Astrocyte of the cerebellum (primary cell): ENCODE data around the gene NOG.

Experiments
- DNase-seq: peaks from one replicate; pipeline ENCODE4 v3.0.0-alpha.2; 2011; ENCODE audit warnings: low read depth
- H3K4me3 ChIP-seq: 2 replicates; pipeline ENCODE4 v1.5.1; 2011; ENCODE audit warnings: mild to moderate bottlenecking, low read depth, low read length, moderate library complexity
- in situ Hi-C: cut with HindIII; loops from 2 replicates; pipeline ENCODE4 v1.10.0; 2017; ENCODE audit warnings: low sequenced_read_pairs
- TF ChIP-seq, protein P1 (sequence below): IDR thresholded peaks from 2 replicates; pipeline ENCODE4 v1.5.1; 2012; ENCODE audit warnings: low read length, low read depth, moderate library complexity, mild to moderate bottlenecking; ENCODE audit errors: missing control alignments

NOG gene

DNA sequence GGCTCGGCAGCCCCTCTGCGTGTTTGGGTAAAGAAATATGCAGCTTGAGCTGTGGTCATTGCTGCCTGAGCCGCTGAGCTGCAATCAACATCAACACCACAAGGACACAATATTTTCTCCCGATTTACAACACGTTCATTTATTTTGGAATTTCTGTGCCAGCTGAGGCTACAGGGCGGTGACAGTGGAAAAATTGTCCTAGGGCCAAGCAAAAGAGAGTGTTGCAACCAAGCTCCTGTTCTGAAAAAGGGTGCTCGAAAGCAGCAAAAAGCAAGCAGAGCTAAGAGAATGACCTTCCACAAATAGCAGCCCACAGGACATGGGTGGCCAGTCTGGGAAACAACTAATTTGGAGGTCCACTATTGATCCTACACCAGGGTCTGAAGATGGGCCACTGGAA lies 35.4 kb upstream of the NOG start:
- TF ChIP-seq, protein P1, sequence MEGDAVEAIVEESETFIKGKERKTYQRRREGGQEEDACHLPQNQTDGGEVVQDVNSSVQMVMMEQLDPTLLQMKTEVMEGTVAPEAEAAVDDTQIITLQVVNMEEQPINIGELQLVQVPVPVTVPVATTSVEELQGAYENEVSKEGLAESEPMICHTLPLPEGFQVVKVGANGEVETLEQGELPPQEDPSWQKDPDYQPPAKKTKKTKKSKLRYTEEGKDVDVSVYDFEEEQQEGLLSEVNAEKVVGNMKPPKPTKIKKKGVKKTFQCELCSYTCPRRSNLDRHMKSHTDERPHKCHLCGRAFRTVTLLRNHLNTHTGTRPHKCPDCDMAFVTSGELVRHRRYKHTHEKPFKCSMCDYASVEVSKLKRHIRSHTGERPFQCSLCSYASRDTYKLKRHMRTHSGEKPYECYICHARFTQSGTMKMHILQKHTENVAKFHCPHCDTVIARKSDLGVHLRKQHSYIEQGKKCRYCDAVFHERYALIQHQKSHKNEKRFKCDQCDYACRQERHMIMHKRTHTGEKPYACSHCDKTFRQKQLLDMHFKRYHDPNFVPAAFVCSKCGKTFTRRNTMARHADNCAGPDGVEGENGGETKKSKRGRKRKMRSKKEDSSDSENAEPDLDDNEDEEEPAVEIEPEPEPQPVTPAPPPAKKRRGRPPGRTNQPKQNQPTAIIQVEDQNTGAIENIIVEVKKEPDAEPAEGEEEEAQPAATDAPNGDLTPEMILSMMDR, result no peak
- in situ Hi-C loops, result no loop called here
- DNase-seq, result no peak
- no peak overlapping the region for H3K4me3 ChIP-seq

GRCh38 chr17:56570199-56570598 lies 23.3 kb upstream of the NOG start:
- no peak overlapping the region for H3K4me3 ChIP-seq
- DNase-seq, result no peak
- TF ChIP-seq, protein P1, result no peak
- in situ Hi-C loops, result no loop called here

GRCh38 chr17:56571456-56571855 lies 22.0 kb upstream of the NOG start:
- DNase-seq, result no peak
- in situ Hi-C loops, result no loop called here
- H3K4me3 ChIP-seq, result no peak overlapping the region
- TF ChIP-seq, protein P1, result no peak

DNA sequence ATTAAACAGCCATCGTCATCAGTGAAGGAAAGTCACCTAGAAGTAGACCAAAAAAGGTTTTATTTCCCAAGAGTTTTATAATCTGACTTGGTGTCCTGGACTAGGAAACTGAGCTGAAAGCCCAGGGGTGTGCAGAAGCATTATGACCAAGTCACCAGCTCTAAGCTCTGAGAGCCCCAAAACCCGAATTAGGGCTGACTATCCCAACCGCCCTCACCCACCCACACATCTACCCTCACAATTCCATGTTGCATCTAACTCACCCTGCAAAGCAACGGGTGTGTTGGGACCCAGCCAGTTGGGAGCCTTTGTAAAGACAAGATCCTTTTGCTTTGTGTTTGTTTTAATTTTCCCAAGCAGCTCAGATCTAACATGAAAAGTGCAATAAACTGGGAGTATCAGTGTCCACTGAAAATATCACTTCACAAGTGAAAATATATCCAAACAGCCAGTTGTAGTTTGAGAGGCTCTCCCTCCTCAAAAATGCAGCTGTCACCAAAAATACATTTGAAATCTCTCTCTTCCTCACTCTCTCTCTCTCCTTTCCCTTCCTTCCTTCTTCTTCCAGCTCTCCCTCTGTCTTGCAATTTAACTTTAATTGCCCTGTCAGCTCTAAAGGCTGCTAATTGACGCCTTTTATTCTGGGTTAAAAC lies 16.2 kb upstream of the NOG start:
- no peak overlapping the region for H3K4me3 ChIP-seq
- in situ Hi-C loops, result no loop called here
- DNase-seq, result no peak

DNA sequence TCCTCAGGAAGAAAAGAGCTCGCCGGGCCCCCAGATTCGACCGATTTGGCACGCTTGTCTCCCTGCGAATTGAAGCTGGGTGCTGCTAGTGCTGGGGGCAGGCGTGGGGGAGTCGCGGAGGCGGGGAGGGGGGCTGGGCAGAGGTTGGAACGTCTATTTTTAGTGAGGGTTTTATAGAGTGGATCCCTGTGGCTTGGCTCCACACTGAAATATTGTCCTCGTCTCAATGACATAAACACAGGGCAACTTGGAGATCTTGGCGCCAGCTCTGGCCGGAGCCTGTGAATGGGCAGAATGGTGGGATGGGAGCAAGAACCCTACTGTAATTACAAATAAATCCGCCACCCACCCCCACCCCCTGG lies 15.7 kb upstream of the NOG start:
- in situ Hi-C loops, result no loop called here
- DNase-seq, result no peak
- TF ChIP-seq, protein P1, result no peak
- H3K4me3 ChIP-seq, result no peak overlapping the region

More for the DNA sequence above, 16.2 kb upstream of the NOG start:
- TF ChIP-seq, protein P1, result no peak

DNA sequence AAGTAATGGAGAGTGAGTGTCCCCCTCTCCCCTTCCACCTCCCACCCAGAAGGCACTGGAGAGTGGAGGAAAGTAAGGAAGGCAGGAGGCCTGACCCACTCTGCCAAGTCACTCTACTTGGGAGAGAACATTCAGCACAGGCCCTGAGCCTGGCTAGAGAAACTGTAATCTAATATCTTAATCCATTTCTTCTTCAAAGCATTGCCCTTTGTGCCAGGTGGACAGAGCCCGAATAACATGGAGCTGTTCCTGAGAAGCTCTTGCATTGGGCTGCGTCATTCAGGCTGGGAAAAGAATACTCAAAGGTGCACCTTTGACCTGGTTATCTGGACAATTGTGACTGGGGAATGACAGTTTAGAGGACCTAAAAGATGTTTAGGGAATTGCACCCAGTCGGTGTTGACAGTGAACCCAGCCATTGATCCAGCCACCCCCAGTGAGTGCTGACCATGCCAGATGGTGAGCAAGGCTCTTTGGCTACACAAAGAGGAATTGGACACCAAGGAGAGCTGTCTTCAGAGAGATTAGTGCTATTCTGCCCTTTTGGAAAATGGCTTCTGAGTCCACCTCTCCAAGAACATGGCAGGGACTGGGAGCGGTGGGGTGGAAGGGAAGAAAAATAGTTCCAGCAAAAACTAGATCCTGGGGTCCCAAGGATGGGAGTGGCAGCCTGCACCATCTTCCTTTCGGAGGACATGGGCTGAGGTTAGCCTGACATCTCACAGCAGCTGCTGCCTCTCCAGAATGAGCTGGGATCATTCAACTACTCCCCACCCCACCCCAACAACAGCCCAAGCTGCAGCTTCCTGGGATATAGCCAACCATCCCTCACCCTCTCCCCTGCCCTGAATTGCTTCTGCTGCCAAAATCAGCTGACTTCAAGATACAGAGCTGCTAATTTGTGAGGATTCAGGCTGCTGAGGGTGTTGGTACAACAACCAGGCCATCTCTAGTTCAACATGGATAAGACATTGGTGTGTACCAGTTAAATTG lies 11.6 kb upstream of the NOG start:
- TF ChIP-seq, protein P1, result no peak
- H3K4me3 ChIP-seq, result no peak overlapping the region
- no peak for DNase-seq
- in situ Hi-C loops, result loop anchor here (5.0 kb wide), 1 partner anchor 135 kb away; no protein-coding TSS in a partner anchor
